Measurements from ENCODE around the gene CYP2W1. TPM values are rescaled to one million over a fixed set of nuclear protein-coding genes. Genes with fewer than 3 reads are reported as not detected.

Gene CYP2W1
- total and polyA plus RNA-seq, 10 of the 15 experiments (the other 5 are each of a cell fraction or from before 2014, with no cell fraction given): not detected

GRCh38 chr7:1028044-1028770, 45.2 kb downstream of the CYP2W1 start:
- Histone ChIP-seq H3K4me3 (peak overlapping the region; percentile 99), H3K9me3 (replicated peaks; ENCODE audit: control insufficient read depth, insufficient read depth, low read length) (no peaks in the 10 kb centered on the region), H3K27me3 (replicated peaks in 1 of 2; ENCODE audit: control insufficient read depth in 2 of 2, insufficient read depth in 2 of 2, low read length in 1 of 2) (no peaks in the 10 kb centered on the region), H3K9ac (ENCODE audit: control insufficient read depth, insufficient read depth, low read length) (peak overlapping the region; percentile 83), H3K36me3 (ENCODE audit: control insufficient read depth in 2 of 2, insufficient read depth in 2 of 2, low read length in 1 of 2) (peaks cover 0 to 2% of the 10 kb centered on the region in 2 experiments; a peak in 2 of 4 replicates), H3K27ac (ENCODE audit: control insufficient read depth, insufficient read depth) (peak overlapping the region; percentile 95), H2AFZ (ENCODE audit: control insufficient read depth, low read depth, low read length) (no peak overlapping the region; the same call in none of the 2 replicates), H3K4me2 (ENCODE audit: control insufficient read depth, insufficient read depth) (peak overlapping the region; percentile 96; the same call in 1 of the 2 replicates), H4K20me1 (ENCODE audit: control insufficient read depth, insufficient read depth) (no peaks in the 10 kb centered on the region), H3K79me2 (ENCODE audit: control insufficient read depth, insufficient read depth, low read length) (peaks cover 61% of the 10 kb centered on the region), H3K4me1 (ENCODE audit: control insufficient read depth, insufficient read depth, low read length) (peaks cover 36% of the 10 kb centered on the region)
- SMC1A ChIA-PET (ENCODE audit: uncharacterized antibody, unreplicated experiment): interaction anchor here (0.9 to 5.6 kb wide), 5 partner anchors 33 to 38 kb away, joined by 3 to 31 read pairs (median 5); no protein-coding TSS in a partner anchor
- RAD21 ChIA-PET (ENCODE audit: unreplicated experiment): interaction anchor here (0.7 to 6.6 kb wide), 5 partner anchors 33 to 77 kb away, joined by 3 to 59 read pairs (median 12); no protein-coding TSS in a partner anchor
- intact Hi-C loops (cut with micrococcal nuclease; ENCODE audit: unreplicated experiment): loop anchor here (1.0 kb wide), 1 partner anchor 16 kb away; the partner anchor contains the start of gene GPR146
- FAIRE-seq (no peak), ATAC-seq (peak; percentile 62), DNase-seq (ENCODE audit: low read depth, low spot score) (no peak)
- CTCF ChIA-PET: interaction anchor here (1.1 to 6.7 kb wide), 3 partner anchors 17 to 37 kb away, joined by 6 to 74 read pairs (median 31); partner anchors contain the start of gene GPR146
- POLR2A ChIA-PET: interaction anchor here (0.6 to 5.3 kb wide), 5 partner anchors 14 to 389 kb away, joined by 3 to 40 read pairs (median 21); partner anchors contain the start of gene GPR146
- BruUV-seq (replicated peaks): no TSS peak
- WGBS (ENCODE audit: insufficient coverage, insufficient replicate concordance, low lambda C conversion rate, missing lambda C conversion rate): 2% methylated on average over 36 of the region's 77 CpGs
- in situ Hi-C loops (cut with MboI): loop anchor here (5.0 kb wide), 1 partner anchor 34 kb away; no protein-coding TSS in a partner anchor
- TF ChIP-seq ZNF592 (IDR thresholded peaks at IDR 0.05): peak; percentile 43; the same call in 1 of the 2 replicates
- TF ChIP-seq SMARCA5 (IDR thresholded peaks at IDR 0.05): peak; percentile 66
- TF ChIP-seq SMC3 (IDR thresholded peaks at IDR 0.05; ENCODE audit: borderline replicate concordance, low read length): no peak
- TF ChIP-seq GATAD2B (conservative IDR thresholded peaks at IDR 0.05; ENCODE audit: low read depth): peak; percentile 96
- TF ChIP-seq ZNF217 (IDR thresholded peaks at IDR 0.05): 0 out of 2 replicates have a peak, but pooled peaks have one; percentile 56
- TF ChIP-seq POLR2AphosphoS5 (IDR thresholded peaks at IDR 0.05; ENCODE audit: low read length): peak; percentile 77
- peak; percentile 84 for TF ChIP-seq POLR2A (IDR thresholded peaks at IDR 0.05; ENCODE audit: low read depth, low read length)
- peak; percentile 94 for TF ChIP-seq IKZF1 (conservative IDR thresholded peaks at IDR 0.05)
- peak; percentile 90 for TF ChIP-seq LARP7 (IDR thresholded peaks at IDR 0.05)
- peak; percentile 48; the same call in 1 of the 2 replicates for TF ChIP-seq PAX5 (IDR thresholded peaks at IDR 0.05; ENCODE audit: borderline replicate concordance, low read depth, low read length)
- TF ChIP-seq RCOR1 (conservative IDR thresholded peaks at IDR 0.05; ENCODE audit: low read depth, low read length): no peak
- TF ChIP-seq POLR2AphosphoS2 (IDR thresholded peaks at IDR 0.05; ENCODE audit: low read depth, low read length): peak; percentile 40; the same call in 1 of the 2 replicates
- TF ChIP-seq FOXK2 (IDR thresholded peaks at IDR 0.05): no peak
- TF ChIP-seq ZBTB4 (CRISPR knock-in tag; IDR thresholded peaks at IDR 0.05): no peak
- TF ChIP-seq SIN3A (IDR thresholded peaks at IDR 0.05; ENCODE audit: low read depth, low read length): 0 out of 2 replicates have a peak, but pooled peaks have one; percentile 31
- peak; percentile 37 for TF ChIP-seq RELA (IDR thresholded peaks at IDR 0.05; ENCODE audit: borderline replicate concordance, partially characterized antibody)
- TF ChIP-seq MEF2B (IDR thresholded peaks at IDR 0.05; ENCODE audit: partially characterized antibody, poor library complexity, severe bottlenecking): peak; percentile 14
